H1 (cell line): ENCODE measurements around the gene MBNL2. TPM values are rescaled to one million over a fixed set of nuclear protein-coding genes. Genes with fewer than 3 reads are reported as not detected.

Experiments
- CTCF ChIA-PET: fragments of 300-600 bp; sonication (Branson Sonifier 250); formaldehyde crosslinking; loops from one replicate; lab custom pipeline; 2021; ENCODE audit not compliant: partially characterized antibody; lab: Charles Lee
- POLR2A ChIA-PET: fragments of 300-600 bp; sonication (Branson Sonifier 250); formaldehyde crosslinking; loops from one replicate; lab custom pipeline; 2021; ENCODE audit warnings: inconsistent platforms; ENCODE audit not compliant: partially characterized antibody; lab: Charles Lee
- DNase-seq, 2 experiments: peaks; one replicate each; pipeline versions ENCODE4 v3.0.0 to v3.0.0-alpha.2; 2010 to 2022; ENCODE audit warnings: low spot score in 2 of 2, low read depth in 1 of 2, mixed read lengths in 1 of 2
- FAIRE-seq: peaks from 2 replicates; lab custom pipeline; 2011; peaks lifted over from hg19 to GRCh38; lab: Jason Lieb, UNC
- H2AFZ ChIP-seq: 2 replicates; pipeline ENCODE4 v1.8.1; 2012; ENCODE audit warnings: low read length, inconsistent platforms
- H2AK5ac ChIP-seq: 2 replicates; pipeline ENCODE4 v1.6.1; 2013; ENCODE audit warnings: low read depth, low read length
- H2BK120ac ChIP-seq: replicated peaks from 2 replicates; pipeline ENCODE3; 2013; ENCODE audit warnings: low read depth, low read length, inconsistent platforms
- H2BK12ac ChIP-seq: 2 replicates; pipeline ENCODE4 v1.6.1; 2013; ENCODE audit warnings: low read depth, low read length
- H2BK15ac ChIP-seq: 2 replicates; pipeline ENCODE4 v1.6.1; 2013; ENCODE audit warnings: low read length
- H2BK20ac ChIP-seq: 2 replicates; pipeline ENCODE4 v1.6.1; 2013; ENCODE audit warnings: low read length
- H2BK5ac ChIP-seq: 2 replicates; pipeline ENCODE4 v1.6.1; 2013; ENCODE audit warnings: low read depth, low read length
- H3K14ac ChIP-seq: 2 replicates; pipeline ENCODE4 v1.6.1; 2013; ENCODE audit warnings: inconsistent platforms; ENCODE audit not compliant: insufficient read length
- H3K18ac ChIP-seq: 2 replicates; pipeline ENCODE4 v1.6.1; 2013; ENCODE audit warnings: low read length; ENCODE audit errors: extremely low read depth
- H3K23ac ChIP-seq: 2 replicates; pipeline ENCODE4 v1.6.1; 2013; ENCODE audit warnings: inconsistent platforms; ENCODE audit not compliant: insufficient read length
- H3K23me2 ChIP-seq: 2 replicates; pipeline ENCODE4 v1.6.1; 2013; ENCODE audit warnings: low read depth, low read length
- H3K27ac ChIP-seq: 2 replicates; pipeline ENCODE4 v1.6.1; 2011; ENCODE audit warnings: low read depth, low read length, inconsistent platforms
- H3K27me3 ChIP-seq, 4 experiments: replicated peaks in 1 of 4; 1 replicate in 1 of 4; 2 replicates in 3 of 4; pipeline versions ENCODE4 v1.6.1 to v1.8.1; 2011 to 2013; ENCODE audit warnings: low read length in 3 of 4, mild to moderate bottlenecking in 3 of 4, inconsistent platforms in 2 of 4, mixed read lengths in 2 of 4, moderate library complexity in 1 of 4; ENCODE audit not compliant: control insufficient read depth in 3 of 4, insufficient read depth in 3 of 4; ENCODE audit errors: extremely low read depth in 1 of 4
- H3K36me3 ChIP-seq, 4 experiments: 2 replicates each; pipeline versions ENCODE4 v1.6.1 to v1.8.1; 2011 to 2013; ENCODE audit warnings: mild to moderate bottlenecking in 4 of 4, low read length in 3 of 4, moderate library complexity in 2 of 4, control low read depth in 1 of 4, inconsistent platforms in 1 of 4; ENCODE audit not compliant: insufficient read depth in 4 of 4, control insufficient read depth in 2 of 4
- H3K4ac ChIP-seq: replicated peaks from 2 replicates; pipeline ENCODE3; 2013; ENCODE audit warnings: low read length, low read depth, mixed read lengths, inconsistent platforms; ENCODE audit not compliant: insufficient read length
- H3K4me1 ChIP-seq, 4 experiments: replicated peaks in 1 of 4; 1 replicate in 1 of 4; 2 replicates in 3 of 4; pipeline versions ENCODE4 v1.6.1 to v1.8.1; 2011 to 2013; ENCODE audit warnings: low read length in 3 of 4, inconsistent platforms in 2 of 4, mixed read lengths in 1 of 4; ENCODE audit not compliant: insufficient read depth in 4 of 4, control insufficient read depth in 3 of 4
- H3K4me2 ChIP-seq, 2 experiments: 2 replicates each; pipeline versions ENCODE4 v1.6.1 to v1.8.1; 2011 to 2013; ENCODE audit warnings: low read depth in 2 of 2, low read length in 2 of 2, control low read depth in 1 of 2, inconsistent platforms in 1 of 2, mild to moderate bottlenecking in 1 of 2; ENCODE audit not compliant: insufficient read depth in 1 of 2
- H3K4me3 ChIP-seq, 4 experiments: fragments of 200-600, 300-600 bp in 1 of 4; sonication (generic), shearing (Covaris generic), sonication (Bioruptor Twin) in 1 of 4; 2 replicates each; pipeline versions ENCODE4 v1.5.1 to v1.8.1; 2011 to 2016; ENCODE audit warnings: low read length in 4 of 4, low read depth in 3 of 4, control low read depth in 2 of 4, inconsistent platforms in 2 of 4, mild to moderate bottlenecking in 2 of 4, mixed read lengths in 1 of 4, moderate library complexity in 1 of 4; ENCODE audit not compliant: insufficient read depth in 2 of 4; ENCODE audit errors: extremely low read depth in 1 of 4
- H3K56ac ChIP-seq: replicated peaks from 2 replicates; pipeline ENCODE3; 2013; ENCODE audit warnings: low read depth, mild to moderate bottlenecking, mixed read lengths, low read length, inconsistent platforms; ENCODE audit not compliant: insufficient read length
- H3K79me1 ChIP-seq: 2 replicates; pipeline ENCODE4 v1.6.1; 2013; ENCODE audit warnings: low read depth, low read length, control low read depth
- H3K79me2 ChIP-seq, 2 experiments: 2 replicates each; pipeline versions ENCODE4 v1.6.1 to v1.8.1; 2012 to 2013; ENCODE audit warnings: low read length in 2 of 2, mild to moderate bottlenecking in 2 of 2, inconsistent platforms in 1 of 2; ENCODE audit not compliant: insufficient read depth in 2 of 2, control insufficient read depth in 1 of 2
- H3K9ac ChIP-seq, 4 experiments: replicated peaks in 1 of 4; 1 replicate in 1 of 4; 2 replicates in 3 of 4; pipeline versions ENCODE4 v1.6.1 to v1.8.1; 2011 to 2013; ENCODE audit warnings: low read depth in 3 of 4, low read length in 3 of 4, control low read depth in 2 of 4, mild to moderate bottlenecking in 2 of 4, moderate library complexity in 2 of 4, inconsistent platforms in 1 of 4; ENCODE audit errors: extremely low read depth in 1 of 4
- H3K9me3 ChIP-seq, 2 experiments: 2 replicates each; pipeline versions ENCODE4 v1.6.1 to v1.8.1; 2012 to 2013; ENCODE audit warnings: mild to moderate bottlenecking in 2 of 2, moderate library complexity in 2 of 2, control low read depth in 1 of 2, inconsistent platforms in 1 of 2, low read depth in 1 of 2, low read length in 1 of 2, mixed read lengths in 1 of 2; ENCODE audit not compliant: insufficient read depth in 2 of 2
- H4K20me1 ChIP-seq, 2 experiments: replicated peaks in 1 of 2; 2 replicates each; pipeline versions ENCODE3 to v1.8.1; 2011 to 2013; ENCODE audit warnings: inconsistent platforms in 2 of 2, low read length in 2 of 2, mild to moderate bottlenecking in 1 of 2; ENCODE audit not compliant: insufficient read depth in 2 of 2, control insufficient read depth in 1 of 2
- H4K5ac ChIP-seq: 2 replicates; pipeline ENCODE4 v1.6.1; 2013; ENCODE audit warnings: low read length, low read depth, mixed read lengths, inconsistent platforms; ENCODE audit not compliant: insufficient read length
- H4K8ac ChIP-seq: 2 replicates; pipeline ENCODE4 v1.8.0; 2013; ENCODE audit warnings: mild to moderate bottlenecking, moderate library complexity, low read length, inconsistent platforms; ENCODE audit not compliant: insufficient read depth; ENCODE audit errors: extremely low read depth
- H4K91ac ChIP-seq: replicated peaks from 2 replicates; pipeline ENCODE3; 2013; ENCODE audit warnings: low read length, mixed read lengths, inconsistent platforms; ENCODE audit not compliant: insufficient read length
- CHD1 ChIP-seq: IDR thresholded peaks from 2 replicates; pipeline ENCODE4 v1.6.1; 2012; ENCODE audit warnings: low read depth, low read length, improper control_type of control experiment
- CHD2 ChIP-seq: IDR thresholded peaks from 2 replicates; pipeline ENCODE4 v1.6.1; 2012; ENCODE audit warnings: low read length, improper control_type of control experiment
- CREB1 ChIP-seq: IDR thresholded peaks from 2 replicates; pipeline ENCODE4 v1.6.1; 2012; ENCODE audit warnings: inconsistent platforms
- CTBP2 ChIP-seq: IDR thresholded peaks from 2 replicates; pipeline ENCODE4 v1.7.0; 2011; ENCODE audit warnings: borderline replicate concordance, mild to moderate bottlenecking, moderate library complexity, mixed read lengths, low read length; ENCODE audit not compliant: insufficient read depth, insufficient read length
- KDM4A ChIP-seq: IDR thresholded peaks from one replicate; pipeline ENCODE4 v1.7.1; 2012; ENCODE audit warnings: low read depth, mild to moderate bottlenecking, moderate library complexity, low read length, inconsistent platforms; ENCODE audit not compliant: severe bottlenecking
- POLR2A ChIP-seq, 2 experiments: IDR thresholded peaks; 1 replicate in 1 of 2; 2 replicates in 1 of 2; pipeline ENCODE4 v1.6.1; 2011; ENCODE audit warnings: low read depth in 2 of 2, low read length in 2 of 2, mild to moderate bottlenecking in 2 of 2; ENCODE audit errors: control extremely low read depth in 1 of 2
- SIN3A ChIP-seq, 2 experiments: IDR thresholded peaks in 1 of 2; conservative IDR thresholded peaks in 1 of 2; 2 replicates each; pipeline ENCODE4 v1.6.1; 2011 to 2012; ENCODE audit warnings: low read length in 2 of 2, improper control_type of control experiment in 1 of 2, low read depth in 1 of 2, mild to moderate bottlenecking in 1 of 2
- SP2 ChIP-seq: IDR thresholded peaks from 2 replicates; pipeline ENCODE4 v1.6.1; 2012; ENCODE audit warnings: mild to moderate bottlenecking, low read length, inconsistent platforms
- WGBS, 2 experiments: shearing (Covaris generic) in 1 of 2; methylation state at CpG; one replicate each; pipeline versions ENCODE4 v1.1.6 to v1.1.7; 2013 to 2015; ENCODE audit warnings: low lambda C conversion rate in 2 of 2, mixed read lengths in 2 of 2, inconsistent platforms in 1 of 2, low coverage in 1 of 2, missing lambda C conversion rate in 1 of 2; ENCODE audit not compliant: insufficient replicate concordance in 2 of 2, insufficient coverage in 1 of 2, insufficient read length in 1 of 2; ENCODE audit errors: extremely low coverage in 1 of 2, missing lambda C conversion rate in 1 of 2; 5-methylcytosine and 5-hydroxymethylcytosine counted together
- polyA plus RNA-seq, 7 experiments: library from polyadenylated mRNA; depleted of rRNA in 3 of 7; stranded (reverse) in 5 of 7; unstranded in 2 of 7; fragments of >200 nt in 5 of 7; fragments of 200-250 nt in 2 of 7; gene quantifications; 1 replicate in 5 of 7; 2 replicates in 1 of 7; 4 replicates in 1 of 7; pipeline versions ENCODE4 v1.2.1 to v1.2.3, GENCODE V29; 2011 to 2013; ENCODE audit warnings: missing spikeins in 2 of 7, mixed read lengths in 2 of 7
- total RNA-seq: library from RNA; stranded (reverse); fragmentation: NEBNext Ultra II Directional; extraction: Animal tissue kit (Norgen Biotek cat#: 25700); gene quantifications from 2 replicates; pipeline ENCODE4 v1.2.1, GENCODE V29; 2021

Gene MBNL2
- total and polyA plus RNA-seq, 2 of the 8 experiments (the other 6 are each of a cell fraction or from before 2014, with no cell fraction given) = 1.0 to 2.6 TPM

GRCh38 chr13:97354808-97355207, 132.7 kb downstream of the MBNL2 start:
- Histone ChIP-seq H4K8ac (no peak overlapping the region), H3K4ac (no peak overlapping the region), H4K5ac (no peak overlapping the region), H3K27ac (no peak overlapping the region), H3K79me2 (no peaks in the 10 kb centered on the region), H3K23me2 (no peaks in the 10 kb centered on the region), H2AFZ (no peak overlapping the region), H4K20me1 (no peaks in the 10 kb centered on the region), H4K91ac (no peak overlapping the region), H3K4me3 (no peak overlapping the region), H3K4me1 (no peaks in the 10 kb centered on the region), H3K27me3 (no peaks in the 10 kb centered on the region), H3K18ac (no peak overlapping the region), H2BK20ac (no peak overlapping the region), H2BK5ac (no peak overlapping the region), H3K23ac (no peak overlapping the region), H3K9me3 (no peaks in the 10 kb centered on the region), H2BK12ac (no peak overlapping the region), H2BK15ac (no peak overlapping the region), H3K4me2 (no peak overlapping the region), H3K79me1 (no peaks in the 10 kb centered on the region), H3K36me3 (no peaks in the 10 kb centered on the region; a peak in 2 of 8 replicates), H3K14ac (no peak overlapping the region), H3K56ac (no peak overlapping the region), H3K9ac (no peak overlapping the region), H2AK5ac (no peak overlapping the region), H2BK120ac (no peak overlapping the region)
- 92 to 100% methylated on average over 2 to 5 of the region's 5 CpGs for WGBS, 2 experiments
- DNase-seq (no peak), FAIRE-seq (no peak)
- no peak for TF ChIP-seq CTBP2
- no peak for TF ChIP-seq KDM4A
- no peak for TF ChIP-seq SP2
- TF ChIP-seq POLR2A (IDR thresholded peaks at IDR 0.05; ENCODE audit: control extremely low read depth in 1 of 2, low read depth in 2 of 2, low read length in 2 of 2) = no peak
- TF ChIP-seq SIN3A (conservative IDR thresholded peaks at IDR 0.05 in 1 of 2, IDR thresholded peaks at IDR 0.05 in 1 of 2; ENCODE audit: low read depth in 1 of 2, low read length in 2 of 2) = no peak
- TF ChIP-seq CHD1 = no peak
- no peak for TF ChIP-seq CHD2
- no peak for TF ChIP-seq CREB1
- POLR2A ChIA-PET = no interaction called here
- CTCF ChIA-PET = interaction anchor here (0.7 kb wide), 1 partner anchor 247 kb away, joined by 3 read pairs; no protein-coding TSS in a partner anchor
